A549 (cell line): ENCODE results near the gene RTRAF. TPM values are rescaled to one million over a fixed set of nuclear protein-coding genes. Genes with fewer than 3 reads are reported as not detected.

Source experiments
- ATAC-seq, 2 experiments: fragments of 200-7000 bp in 1 of 2; fragments of >200 bp in 1 of 2; cut with Nextera tagmentation in 1 of 2; cut with Tn5 transposase in 1 of 2; 3 replicates each; pipeline versions ENCODE4 v1.8.0 to v1.9.1; 2018 to 2020; ENCODE audit warnings: mild to moderate bottlenecking in 1 of 2, moderate library complexity in 1 of 2
- CTCF ChIA-PET: fragments of 300-600 bp; sonication (Branson Sonifier 250); formaldehyde crosslinking; extraction: SDS; loops from one replicate; lab custom pipeline; 2021; ENCODE audit warnings: antibody characterized with exemption, inconsistent platforms; lab: Yijun Ruan, JAX
- POLR2A ChIA-PET: fragments of 350-600 bp; formaldehyde crosslinking; extraction: SDS; loops from one replicate; lab custom pipeline; 2021; ENCODE audit warnings: antibody characterized with exemption, inconsistent platforms; lab: Yijun Ruan, JAX
- DNase-seq, 2 experiments: peaks; one replicate each; pipeline versions ENCODE4 v3.0.0 to v3.0.0-alpha.2; 2011 to 2016; ENCODE audit warnings: low read depth in 1 of 2, low spot score in 1 of 2
- FAIRE-seq: peaks from 2 replicates; lab custom pipeline; 2011; peaks lifted over from hg19 to GRCh38; lab: Jason Lieb, UNC
- H3K27ac ChIP-seq, 2 experiments: fragments of >200 bp; sonication (Bioruptor Twin); formaldehyde crosslinking; 3 replicates each; pipeline ENCODE4 v1.5.1; 2016 to 2017
- H3K4me1 ChIP-seq: fragments of >200 bp; sonication (Bioruptor Twin); formaldehyde crosslinking; 3 replicates; pipeline ENCODE4 v1.6.1; 2016
- H3K4me2 ChIP-seq: fragments of >200 bp; sonication (Bioruptor Twin); formaldehyde crosslinking; 3 replicates; pipeline ENCODE4 v1.6.1; 2016
- H3K4me3 ChIP-seq: fragments of >200 bp; sonication (Bioruptor Twin); formaldehyde crosslinking; 3 replicates; pipeline ENCODE4 v1.5.1; 2016
- H3K9me3 ChIP-seq: fragments of >200 bp; sonication (Bioruptor Twin); formaldehyde crosslinking; 3 replicates; pipeline ENCODE4 v1.6.1; 2016
- BHLHE40 ChIP-seq: IDR thresholded peaks from 2 replicates; pipeline ENCODE4 v1.6.1; 2012; ENCODE audit warnings: low read depth, low read length, inconsistent platforms
- CBX8 ChIP-seq: fragments of 200-600 bp; sonication (generic); IDR thresholded peaks from 2 replicates; pipeline ENCODE4 v1.6.1; 2016
- EHF ChIP-seq: fragments of 250-450 bp; sonication (Bioruptor Pico); IDR thresholded peaks from 2 replicates; pipeline ENCODE4 v1.5.0; 2020; ENCODE audit warnings: mild to moderate bottlenecking
- EHMT2 ChIP-seq: fragments of 200-600 bp; sonication (generic); IDR thresholded peaks from 2 replicates; pipeline ENCODE4 v1.6.1; 2016; ENCODE audit warnings: antibody characterized with exemption, low read depth, mild to moderate bottlenecking, moderate library complexity
- ESRRA ChIP-seq: fragments of 150-350 bp; IDR thresholded peaks from 2 replicates; pipeline ENCODE4 v1.6.1; 2014; ENCODE audit warnings: mild to moderate bottlenecking, low read length, borderline replicate concordance
- FOSB ChIP-seq: fragments of 250-450 bp; sonication (Bioruptor Pico); IDR thresholded peaks from 2 replicates; pipeline ENCODE4 v1.5.0; 2020; ENCODE audit warnings: mild to moderate bottlenecking, moderate library complexity
- FOSL2 ChIP-seq, 2 experiments: fragments of 450-650 bp in 1 of 2; fragments of >200 bp in 1 of 2; sonication (Bioruptor Twin) in 1 of 2; formaldehyde crosslinking; IDR thresholded peaks; 2 replicates each; pipeline versions ENCODE4 v1.5.0 to v1.6.1; 2016 to 2020; ENCODE audit warnings: mild to moderate bottlenecking in 1 of 2, moderate library complexity in 1 of 2
- FOXS1 ChIP-seq: fragments of 250-450 bp; sonication (Bioruptor Pico); IDR thresholded peaks from 2 replicates; pipeline ENCODE4 v1.5.0; 2020; ENCODE audit warnings: mild to moderate bottlenecking, moderate library complexity
- GATA3 ChIP-seq: IDR thresholded peaks from 2 replicates; pipeline ENCODE4 v1.6.1; 2012; ENCODE audit warnings: borderline replicate concordance
- MAFK ChIP-seq: fragments of 450-650 bp; IDR thresholded peaks from 2 replicates; pipeline ENCODE4 v1.6.1; 2014; ENCODE audit not compliant: partially characterized antibody
- PHF8 ChIP-seq: fragments of 200-600 bp; sonication (generic); IDR thresholded peaks from 2 replicates; pipeline ENCODE4 v1.6.1; 2016; ENCODE audit warnings: low read depth, mild to moderate bottlenecking, antibody characterized with exemption, moderate library complexity, borderline replicate concordance
- POLR2AphosphoS2 ChIP-seq: conservative IDR thresholded peaks from 2 replicates; pipeline ENCODE4 v1.6.1; 2012; ENCODE audit warnings: low read length, improper control_type of control experiment, inconsistent platforms
- RNF2 ChIP-seq: fragments of 200-600 bp; sonication (generic); IDR thresholded peaks from 2 replicates; pipeline ENCODE4 v1.6.1; 2016; ENCODE audit warnings: low read depth, mild to moderate bottlenecking, antibody characterized with exemption, moderate library complexity, borderline replicate concordance
- SMC3 ChIP-seq: fragments of >200 bp; sonication (Bioruptor Twin); formaldehyde crosslinking; IDR thresholded peaks from 3 replicates; pipeline ENCODE4 v1.6.1; 2018; ENCODE audit warnings: inconsistent platforms
- ZNF302 ChIP-seq: fragments of 250-450 bp; sonication (Bioruptor Pico); IDR thresholded peaks from 2 replicates; pipeline ENCODE4 v1.9.0; 2021; ENCODE audit warnings: inconsistent platforms, mild to moderate bottlenecking, moderate library complexity
- WGBS: methylation state at CpG from one replicate; pipeline ENCODE4 v1.1.6; 2017; ENCODE audit errors: missing lambda C conversion rate; 5-methylcytosine and 5-hydroxymethylcytosine counted together
- polyA plus RNA-seq, 4 experiments: library from polyadenylated mRNA; depleted of rRNA in 3 of 4; stranded (reverse); fragments of >200 nt; fragmentation: RNase III in 1 of 4; extraction: RNeasy Plus Mini Kit Qiagen cat#74134 plus additional on column Dnase treatment in 1 of 4; gene quantifications; 2 replicates in 3 of 4; 3 replicates in 1 of 4; pipeline ENCODE4 v1.2.3, GENCODE V29; 2011 to 2017
- TF ChIP-seq, protein P1 (sequence below): fragments of >200 bp; sonication (Bioruptor Twin); formaldehyde crosslinking; IDR thresholded peaks from 3 replicates; pipeline ENCODE4 v1.5.1; 2016
- TF ChIP-seq, protein P2 (sequence below): fragments of 250-450 bp; sonication (Bioruptor Pico); IDR thresholded peaks from 2 replicates; pipeline ENCODE4 v1.5.0; 2021; ENCODE audit warnings: mild to moderate bottlenecking, moderate library complexity, borderline replicate concordance
- TF ChIP-seq, protein P3 (sequence below): IDR thresholded peaks from 2 replicates; pipeline ENCODE4 v1.6.1; 2012; ENCODE audit warnings: low read depth, borderline replicate concordance
- TF ChIP-seq, protein P4 (sequence below): fragments of >200 bp; sonication (Bioruptor Twin); formaldehyde crosslinking; IDR thresholded peaks from 2 replicates; pipeline ENCODE4 v1.6.1; 2016
- TF ChIP-seq, protein P5 (sequence below): fragments of 250-450 bp; sonication (Bioruptor Pico); IDR thresholded peaks from 2 replicates; pipeline ENCODE4 v1.5.0; 2020; ENCODE audit warnings: low read depth, mild to moderate bottlenecking, moderate library complexity
- TF ChIP-seq, protein P6 (sequence below): fragments of >200 bp; sonication (Bioruptor Twin); formaldehyde crosslinking; IDR thresholded peaks from 3 replicates; pipeline ENCODE4 v1.6.1; 2016
- TF ChIP-seq, protein P7 (sequence below): fragments of 450-650 bp; IDR thresholded peaks from 2 replicates; pipeline ENCODE4 v1.6.1; 2014; ENCODE audit warnings: antibody characterized with exemption
- TF ChIP-seq, protein P8 (sequence below): fragments of 150-350 bp; IDR thresholded peaks from 2 replicates; pipeline ENCODE4 v1.6.1; 2014; ENCODE audit warnings: low read depth, mild to moderate bottlenecking, low read length

Gene RTRAF
- polyA plus RNA-seq, 2 of the 4 experiments (the other 2 are of a cell fraction) = 271 to 341 TPM

DNA sequence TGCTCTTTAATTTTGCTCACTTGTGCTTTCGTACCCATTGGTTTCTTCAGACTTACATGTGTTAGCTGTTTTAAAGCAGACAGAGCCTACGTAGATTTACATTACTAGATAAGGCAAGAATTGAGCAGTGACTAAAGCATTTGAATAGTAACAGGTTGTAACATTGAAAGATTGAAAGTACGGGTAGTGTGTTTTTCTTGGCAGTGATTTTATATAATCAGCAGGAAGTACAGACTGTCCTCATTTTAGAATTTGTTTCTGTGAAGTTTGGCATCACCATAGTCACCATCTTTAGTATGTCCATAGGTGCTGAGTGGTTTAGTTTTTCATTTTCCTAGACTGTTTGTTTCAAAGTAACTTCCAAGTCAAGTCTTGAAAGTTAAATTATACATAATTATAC, 14.0 kb downstream of the RTRAF start:
- FAIRE-seq = peak; percentile 43
- no peaks in the 10 kb centered on the region for H3K9me3 ChIP-seq
- TF ChIP-seq PHF8 = no peak
- TF ChIP-seq, protein P1, sequence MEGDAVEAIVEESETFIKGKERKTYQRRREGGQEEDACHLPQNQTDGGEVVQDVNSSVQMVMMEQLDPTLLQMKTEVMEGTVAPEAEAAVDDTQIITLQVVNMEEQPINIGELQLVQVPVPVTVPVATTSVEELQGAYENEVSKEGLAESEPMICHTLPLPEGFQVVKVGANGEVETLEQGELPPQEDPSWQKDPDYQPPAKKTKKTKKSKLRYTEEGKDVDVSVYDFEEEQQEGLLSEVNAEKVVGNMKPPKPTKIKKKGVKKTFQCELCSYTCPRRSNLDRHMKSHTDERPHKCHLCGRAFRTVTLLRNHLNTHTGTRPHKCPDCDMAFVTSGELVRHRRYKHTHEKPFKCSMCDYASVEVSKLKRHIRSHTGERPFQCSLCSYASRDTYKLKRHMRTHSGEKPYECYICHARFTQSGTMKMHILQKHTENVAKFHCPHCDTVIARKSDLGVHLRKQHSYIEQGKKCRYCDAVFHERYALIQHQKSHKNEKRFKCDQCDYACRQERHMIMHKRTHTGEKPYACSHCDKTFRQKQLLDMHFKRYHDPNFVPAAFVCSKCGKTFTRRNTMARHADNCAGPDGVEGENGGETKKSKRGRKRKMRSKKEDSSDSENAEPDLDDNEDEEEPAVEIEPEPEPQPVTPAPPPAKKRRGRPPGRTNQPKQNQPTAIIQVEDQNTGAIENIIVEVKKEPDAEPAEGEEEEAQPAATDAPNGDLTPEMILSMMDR = no peak
- TF ChIP-seq ZNF302 = no peak
- TF ChIP-seq RNF2 = no peak
- TF ChIP-seq FOXS1 (CRISPR knock-in tag) = no peak
- TF ChIP-seq GATA3 = no peak
- TF ChIP-seq, protein P2, sequence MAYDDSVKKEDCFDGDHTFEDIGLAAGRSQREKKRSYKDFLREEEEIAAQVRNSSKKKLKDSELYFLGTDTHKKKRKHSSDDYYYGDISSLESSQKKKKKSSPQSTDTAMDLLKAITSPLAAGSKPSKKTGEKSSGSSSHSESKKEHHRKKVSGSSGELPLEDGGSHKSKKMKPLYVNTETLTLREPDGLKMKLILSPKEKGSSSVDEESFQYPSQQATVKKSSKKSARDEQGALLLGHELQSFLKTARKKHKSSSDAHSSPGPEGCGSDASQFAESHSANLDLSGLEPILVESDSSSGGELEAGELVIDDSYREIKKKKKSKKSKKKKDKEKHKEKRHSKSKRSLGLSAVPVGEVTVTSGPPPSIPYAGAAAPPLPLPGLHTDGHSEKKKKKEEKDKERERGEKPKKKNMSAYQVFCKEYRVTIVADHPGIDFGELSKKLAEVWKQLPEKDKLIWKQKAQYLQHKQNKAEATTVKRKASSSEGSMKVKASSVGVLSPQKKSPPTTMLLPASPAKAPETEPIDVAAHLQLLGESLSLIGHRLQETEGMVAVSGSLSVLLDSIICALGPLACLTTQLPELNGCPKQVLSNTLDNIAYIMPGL (CRISPR knock-in tag) = no peak
- no peak for TF ChIP-seq FOSB (CRISPR knock-in tag)
- TF ChIP-seq FOSL2 (IDR thresholded peaks at IDR 0.05) = no peak
- no peak for TF ChIP-seq FOSL2 (CRISPR knock-in tag; IDR thresholded peaks at IDR 0.05)
- TF ChIP-seq EHF = no peak
- TF ChIP-seq, protein P3, sequence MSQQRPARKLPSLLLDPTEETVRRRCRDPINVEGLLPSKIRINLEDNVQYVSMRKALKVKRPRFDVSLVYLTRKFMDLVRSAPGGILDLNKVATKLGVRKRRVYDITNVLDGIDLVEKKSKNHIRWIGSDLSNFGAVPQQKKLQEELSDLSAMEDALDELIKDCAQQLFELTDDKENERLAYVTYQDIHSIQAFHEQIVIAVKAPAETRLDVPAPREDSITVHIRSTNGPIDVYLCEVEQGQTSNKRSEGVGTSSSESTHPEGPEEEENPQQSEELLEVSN = no peak
- TF ChIP-seq, protein P4, sequence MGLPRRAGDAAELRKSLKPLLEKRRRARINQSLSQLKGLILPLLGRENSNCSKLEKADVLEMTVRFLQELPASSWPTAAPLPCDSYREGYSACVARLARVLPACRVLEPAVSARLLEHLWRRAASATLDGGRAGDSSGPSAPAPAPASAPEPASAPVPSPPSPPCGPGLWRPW = no peak
- TF ChIP-seq SMC3 = no peak
- CTCF ChIA-PET = interaction anchor here (1.5 kb wide), 1 partner anchor 128 kb away, joined by 3 read pairs; no protein-coding TSS in a partner anchor
- POLR2A ChIA-PET = no interaction called here
- no peak for ATAC-seq
- no peak for DNase-seq
- H3K27ac ChIP-seq = no peak overlapping the region
- H3K4me2 ChIP-seq = no peak overlapping the region
- H3K4me1 ChIP-seq = no peaks in the 10 kb centered on the region
- no peak overlapping the region for H3K4me3 ChIP-seq
- 86% methylated on average over 3 of the region's 3 CpGs for WGBS

DNA sequence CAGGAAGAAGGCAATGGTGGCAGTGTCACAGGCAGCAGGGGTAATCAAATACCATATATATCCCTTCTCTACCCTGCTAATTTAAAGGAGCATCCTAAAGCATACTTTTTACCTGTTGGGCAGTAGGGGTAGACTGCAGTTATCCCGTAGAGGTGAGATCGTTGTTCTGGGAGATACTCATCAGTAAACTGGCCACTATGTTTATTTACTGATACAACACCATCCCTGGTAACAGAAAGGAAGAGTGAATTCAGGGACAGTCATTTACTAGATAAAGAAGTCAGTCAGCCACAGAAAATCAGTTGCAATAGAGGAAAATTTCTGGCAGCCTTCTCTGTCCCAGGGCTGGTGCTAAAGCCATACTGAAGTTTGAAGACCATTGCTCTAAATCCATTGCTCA, 16.3 kb downstream of the RTRAF start:
- Histone ChIP-seq H3K4me1 (no peaks in the 10 kb centered on the region), H3K9me3 (no peaks in the 10 kb centered on the region), H3K4me3 (no peak overlapping the region), H3K27ac (no peak overlapping the region), H3K4me2 (no peak overlapping the region)
- 91% methylated on average over 2 of the region's 2 CpGs for WGBS
- no peak for FAIRE-seq
- ChIA-PET CTCF (interaction anchor here (1.6 kb wide), 1 partner anchor 26 kb away, joined by 4 read pairs; no protein-coding TSS in a partner anchor), POLR2A (no interaction called here)
- DNase-seq = no peak
- TF ChIP-seq ESRRA = no peak
- TF ChIP-seq, protein P5, sequence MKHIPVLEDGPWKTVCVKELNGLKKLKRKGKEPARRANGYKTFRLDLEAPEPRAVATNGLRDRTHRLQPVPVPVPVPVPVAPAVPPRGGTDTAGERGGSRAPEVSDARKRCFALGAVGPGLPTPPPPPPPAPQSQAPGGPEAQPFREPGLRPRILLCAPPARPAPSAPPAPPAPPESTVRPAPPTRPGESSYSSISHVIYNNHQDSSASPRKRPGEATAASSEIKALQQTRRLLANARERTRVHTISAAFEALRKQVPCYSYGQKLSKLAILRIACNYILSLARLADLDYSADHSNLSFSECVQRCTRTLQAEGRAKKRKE (CRISPR knock-in tag) = no peak
- ATAC-seq = no peak

DNA sequence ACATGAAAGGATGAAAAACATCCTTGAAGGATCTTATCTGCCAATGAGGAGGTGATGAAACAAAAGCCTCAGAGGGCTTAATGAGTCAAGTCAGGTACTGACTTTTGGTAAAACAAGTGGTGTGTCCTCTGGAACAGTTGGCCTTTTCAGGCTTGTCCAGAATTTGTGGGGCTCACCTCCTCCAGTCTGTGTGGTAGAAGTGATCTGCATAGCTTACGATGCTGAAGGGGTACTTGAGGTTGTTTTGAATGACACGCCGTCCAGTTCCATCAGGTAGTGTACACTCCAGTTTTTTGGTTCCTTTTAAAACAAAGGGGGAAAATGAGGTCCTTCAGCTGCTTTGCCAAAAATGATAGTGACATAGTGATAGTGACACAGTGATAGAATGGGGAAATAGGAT, 17.0 kb downstream of the RTRAF start:
- FAIRE-seq (no peak), ATAC-seq (no peak), DNase-seq (no peak)
- 100% methylated on average over 3 of the region's 3 CpGs for WGBS
- H3K4me1 ChIP-seq = no peaks in the 10 kb centered on the region
- no peak overlapping the region for H3K4me3 ChIP-seq
- no peaks in the 10 kb centered on the region for H3K9me3 ChIP-seq
- CTCF ChIA-PET = interaction anchor here (0.6 to 1.8 kb wide), 4 partner anchors 10 to 27 kb away, joined by 3 to 8 read pairs (median 4); no protein-coding TSS in a partner anchor
- POLR2A ChIA-PET = no interaction called here
- no peak overlapping the region for H3K27ac ChIP-seq
- TF ChIP-seq, protein P6, sequence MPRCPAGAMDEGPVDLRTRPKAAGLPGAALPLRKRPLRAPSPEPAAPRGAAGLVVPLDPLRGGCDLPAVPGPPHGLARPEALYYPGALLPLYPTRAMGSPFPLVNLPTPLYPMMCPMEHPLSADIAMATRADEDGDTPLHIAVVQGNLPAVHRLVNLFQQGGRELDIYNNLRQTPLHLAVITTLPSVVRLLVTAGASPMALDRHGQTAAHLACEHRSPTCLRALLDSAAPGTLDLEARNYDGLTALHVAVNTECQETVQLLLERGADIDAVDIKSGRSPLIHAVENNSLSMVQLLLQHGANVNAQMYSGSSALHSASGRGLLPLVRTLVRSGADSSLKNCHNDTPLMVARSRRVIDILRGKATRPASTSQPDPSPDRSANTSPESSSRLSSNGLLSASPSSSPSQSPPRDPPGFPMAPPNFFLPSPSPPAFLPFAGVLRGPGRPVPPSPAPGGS = no peak
- TF ChIP-seq, protein P7, sequence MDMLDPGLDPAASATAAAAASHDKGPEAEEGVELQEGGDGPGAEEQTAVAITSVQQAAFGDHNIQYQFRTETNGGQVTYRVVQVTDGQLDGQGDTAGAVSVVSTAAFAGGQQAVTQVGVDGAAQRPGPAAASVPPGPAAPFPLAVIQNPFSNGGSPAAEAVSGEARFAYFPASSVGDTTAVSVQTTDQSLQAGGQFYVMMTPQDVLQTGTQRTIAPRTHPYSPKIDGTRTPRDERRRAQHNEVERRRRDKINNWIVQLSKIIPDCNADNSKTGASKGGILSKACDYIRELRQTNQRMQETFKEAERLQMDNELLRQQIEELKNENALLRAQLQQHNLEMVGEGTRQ = no peak
- TF ChIP-seq CBX8 = no peak
- no peak for TF ChIP-seq ZNF302
- TF ChIP-seq, protein P3 = no peak
- no peak for TF ChIP-seq MAFK
- TF ChIP-seq EHMT2 = no peak
- no peak for TF ChIP-seq GATA3
- TF ChIP-seq POLR2AphosphoS2 = no peak
- TF ChIP-seq, protein P8, sequence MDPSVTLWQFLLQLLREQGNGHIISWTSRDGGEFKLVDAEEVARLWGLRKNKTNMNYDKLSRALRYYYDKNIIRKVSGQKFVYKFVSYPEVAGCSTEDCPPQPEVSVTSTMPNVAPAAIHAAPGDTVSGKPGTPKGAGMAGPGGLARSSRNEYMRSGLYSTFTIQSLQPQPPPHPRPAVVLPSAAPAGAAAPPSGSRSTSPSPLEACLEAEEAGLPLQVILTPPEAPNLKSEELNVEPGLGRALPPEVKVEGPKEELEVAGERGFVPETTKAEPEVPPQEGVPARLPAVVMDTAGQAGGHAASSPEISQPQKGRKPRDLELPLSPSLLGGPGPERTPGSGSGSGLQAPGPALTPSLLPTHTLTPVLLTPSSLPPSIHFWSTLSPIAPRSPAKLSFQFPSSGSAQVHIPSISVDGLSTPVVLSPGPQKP = no peak
- no peak for TF ChIP-seq BHLHE40
- no peak for TF ChIP-seq FOXS1 (CRISPR knock-in tag)
- no peak overlapping the region for H3K4me2 ChIP-seq
